IMR-90 (cell line): ENCODE results near the gene CXorf65. TPM values are rescaled to one million over a fixed set of nuclear protein-coding genes. Genes with fewer than 3 reads are reported as not detected.

Experiments used
- ATAC-seq: fragments of 200-7000 bp; cut with Tn5 transposase; 2 replicates; pipeline ENCODE4 v1.9.1; 2020; ENCODE audit warnings: low read depth, mild to moderate bottlenecking, moderate library complexity
- BruUV-seq: library from RNA; stranded (reverse); fragments of 400-500 nt; replicated peaks from 2 replicates; lab custom pipeline; 2021; lab: Mats Ljungman, UMichigan
- CTCF ChIA-PET: fragments of 300-600 bp; formaldehyde crosslinking; extraction: SDS; loops from one replicate; lab custom pipeline; 2021; ENCODE audit warnings: antibody characterized with exemption; lab: Yijun Ruan, JAX
- POLR2A ChIA-PET: fragments of 300-600 bp; sonication (Branson Sonifier 250); formaldehyde crosslinking; loops from one replicate; lab custom pipeline; 2022; ENCODE audit warnings: antibody characterized with exemption; ENCODE audit not compliant: unreplicated experiment; lab: Charles Lee
- DNase-seq: peaks from one replicate; pipeline ENCODE4 v3.0.0; 2013
- H2AFZ ChIP-seq: replicated peaks from 2 replicates; pipeline ENCODE3; 2013; ENCODE audit warnings: low read length, mild to moderate bottlenecking; ENCODE audit not compliant: poor library complexity
- H2AK5ac ChIP-seq: 2 replicates; pipeline ENCODE4 v1.6.1; 2013; ENCODE audit warnings: low read depth, low read length, inconsistent platforms
- H2AK9ac ChIP-seq: replicated peaks from 2 replicates; pipeline ENCODE3; 2013; ENCODE audit warnings: mild to moderate bottlenecking, low read depth, low read length, moderate library complexity; ENCODE audit not compliant: poor library complexity
- H2BK120ac ChIP-seq: 2 replicates; pipeline ENCODE4 v1.6.1; 2013; ENCODE audit warnings: low read depth, low read length, inconsistent platforms
- H2BK15ac ChIP-seq: 3 replicates; pipeline ENCODE4 v1.6.1; 2013; ENCODE audit warnings: low read depth, low read length, inconsistent platforms
- H2BK20ac ChIP-seq: 2 replicates; pipeline ENCODE4 v1.6.1; 2013; ENCODE audit warnings: low read depth, mild to moderate bottlenecking, inconsistent platforms, low read length, moderate library complexity
- H2BK5ac ChIP-seq: 2 replicates; pipeline ENCODE4 v1.6.1; 2013; ENCODE audit warnings: mild to moderate bottlenecking, low read depth, low read length, inconsistent platforms; ENCODE audit not compliant: poor library complexity, severe bottlenecking
- H3K14ac ChIP-seq: replicated peaks from 2 replicates; pipeline ENCODE4 v1.6.1; 2013; ENCODE audit warnings: low read depth, low read length, inconsistent platforms
- H3K18ac ChIP-seq: 2 replicates; pipeline ENCODE4 v1.6.1; 2013; ENCODE audit warnings: low read depth, low read length, control low read depth
- H3K23ac ChIP-seq: 2 replicates; pipeline ENCODE4 v1.6.1; 2013; ENCODE audit warnings: low read depth, low read length, inconsistent platforms
- H3K27ac ChIP-seq: 2 replicates; pipeline ENCODE4 v1.5.1; 2013; ENCODE audit warnings: mild to moderate bottlenecking, control low read depth, low read length; ENCODE audit not compliant: insufficient read depth
- H3K27me3 ChIP-seq: 2 replicates; pipeline ENCODE4 v1.6.1; 2013; ENCODE audit warnings: low read length; ENCODE audit not compliant: control insufficient read depth, insufficient read depth
- H3K36me3 ChIP-seq: 2 replicates; pipeline ENCODE4 v1.6.1; 2013; ENCODE audit warnings: low read length, mixed read lengths; ENCODE audit not compliant: control insufficient read depth, insufficient read depth
- H3K4ac ChIP-seq: 2 replicates; pipeline ENCODE4 v1.6.1; 2013; ENCODE audit warnings: low read depth, low read length, inconsistent platforms
- H3K4me1 ChIP-seq: 2 replicates; pipeline ENCODE4 v1.6.1; 2013; ENCODE audit warnings: low read length, mixed read lengths; ENCODE audit not compliant: control insufficient read depth, insufficient read depth
- H3K4me2 ChIP-seq: 2 replicates; pipeline ENCODE4 v1.6.1; 2013; ENCODE audit warnings: low read depth, mild to moderate bottlenecking, control low read depth, low read length, moderate library complexity
- H3K4me3 ChIP-seq: 2 replicates; pipeline ENCODE4 v1.5.1; 2013; ENCODE audit warnings: low read depth, mild to moderate bottlenecking, control low read depth, low read length, moderate library complexity; ENCODE audit not compliant: insufficient read depth
- H3K56ac ChIP-seq: 2 replicates; pipeline ENCODE4 v1.6.1; 2013; ENCODE audit warnings: low read length, inconsistent platforms; ENCODE audit not compliant: insufficient read depth; ENCODE audit errors: extremely low read depth
- H3K79me1 ChIP-seq, 2 experiments: 2 replicates each; pipeline ENCODE4 v1.6.1; 2013; ENCODE audit warnings: low read length in 2 of 2, inconsistent platforms in 1 of 2, low read depth in 1 of 2
- H3K9ac ChIP-seq: 2 replicates; pipeline ENCODE4 v1.6.1; 2013; ENCODE audit warnings: low read depth, low read length, control low read depth
- H3K9me1 ChIP-seq: 2 replicates; pipeline ENCODE4 v1.6.1; 2013; ENCODE audit warnings: low read length, inconsistent platforms; ENCODE audit not compliant: insufficient read depth
- H3K9me3 ChIP-seq: 2 replicates; pipeline ENCODE4 v1.6.1; 2013; ENCODE audit warnings: low read length; ENCODE audit not compliant: control insufficient read depth, insufficient read depth
- H4K20me1 ChIP-seq: 2 replicates; pipeline ENCODE4 v1.6.1; 2013; ENCODE audit warnings: low read length, inconsistent platforms; ENCODE audit not compliant: insufficient read depth
- H4K5ac ChIP-seq: 2 replicates; pipeline ENCODE4 v1.6.1; 2013; ENCODE audit warnings: mild to moderate bottlenecking, low read depth, low read length, control low read depth
- H4K8ac ChIP-seq, 2 experiments: 2 replicates each; pipeline ENCODE4 v1.6.1; 2013; ENCODE audit warnings: low read depth in 2 of 2, low read length in 2 of 2, control low read depth in 1 of 2, inconsistent platforms in 1 of 2
- H4K91ac ChIP-seq: 2 replicates; pipeline ENCODE4 v1.6.1; 2013; ENCODE audit warnings: low read depth, low read length, inconsistent platforms; ENCODE audit not compliant: insufficient read depth
- CEBPB ChIP-seq: IDR thresholded peaks from 2 replicates; pipeline ENCODE4 v1.6.1; 2012; ENCODE audit warnings: low read depth, low read length, improper control_type of control experiment
- MAZ ChIP-seq: IDR thresholded peaks from 2 replicates; pipeline ENCODE4 v1.6.1; 2012; ENCODE audit warnings: low read depth, mild to moderate bottlenecking, low read length, improper control_type of control experiment, moderate library complexity, borderline replicate concordance
- POLR2A ChIP-seq: IDR thresholded peaks from 2 replicates; pipeline ENCODE4 v1.6.1; 2012; ENCODE audit warnings: mild to moderate bottlenecking, low read depth, low read length
- WGBS, 2 experiments: methylation state at CpG; one replicate each; pipeline versions ENCODE4 v1.1.5 to v1.1.7; 2013; ENCODE audit warnings: missing lambda C conversion rate in 2 of 2; ENCODE audit not compliant: insufficient read length in 1 of 2; ENCODE audit errors: extremely low coverage in 2 of 2; 5-methylcytosine and 5-hydroxymethylcytosine counted together
- dilution Hi-C: fragments of 300-500 bp; cut with HindIII; formaldehyde crosslinking; loops from one replicate; pipeline ENCODE4 v1.14.3; 2018; ENCODE audit warnings: low sequenced_read_pairs; ENCODE audit not compliant: unreplicated experiment
- in situ Hi-C: fragments of 300-500 bp; cut with MboI; formaldehyde crosslinking; loops from 3 replicates; pipeline ENCODE4 v1.14.3; 2019; ENCODE audit warnings: low sequenced_read_pairs, inconsistent platforms, mixed read lengths
- intact Hi-C: fragments of 100-400 bp; cut with micrococcal nuclease; formaldehyde crosslinking; loops from 2 replicates; pipeline ENCODE4 v1.10.0; 2022
- polyA plus RNA-seq, 3 experiments: library from polyadenylated mRNA; depleted of rRNA; stranded (reverse); fragments of >200 nt; gene quantifications; 2 replicates each; pipeline ENCODE4 v1.2.3, GENCODE V29; 2012; ENCODE audit warnings: low replicate concordance in 1 of 3
- total RNA-seq: library from RNA; depleted of rRNA; stranded (reverse); fragments of >200 nt; gene quantifications from 2 replicates; pipeline ENCODE4 v1.2.3, GENCODE V29; 2012

Gene CXorf65
- total and polyA plus RNA-seq, 2 of the 4 experiments (the other 2 are of a cell fraction) = not detected

- no peak within 1 kb of the TSS; the same call in 1 of the 2 replicates for H4K5ac ChIP-seq
- BruUV-seq = no TSS peak
- peaks cover 25% of the 10 kb centered on the region for H3K36me3 ChIP-seq
- H4K91ac ChIP-seq = peak within 1 kb of the TSS; percentile 53
- ChIA-PET POLR2A (no interaction called here), CTCF (no interaction called here)
- H3K4me2 ChIP-seq = peak within 1 kb of the TSS; percentile 85
- H4K20me1 ChIP-seq = no peaks in the 10 kb centered on the region
- H2BK120ac ChIP-seq = no peak within 1 kb of the TSS
- peaks cover 5% of the 10 kb centered on the region for H3K27me3 ChIP-seq
- no peaks in the 10 kb centered on the region for H3K9me3 ChIP-seq
- H3K4ac ChIP-seq = peak within 1 kb of the TSS; percentile 72
- H3K9ac ChIP-seq = peak within 1 kb of the TSS; percentile 91
- TF ChIP-seq MAZ (peak; percentile 68; the same call in 1 of the 2 replicates), POLR2A (0 out of 2 replicates have a peak, but pooled peaks have one; percentile 15), CEBPB (no peak)
- H3K14ac ChIP-seq = peak within 1 kb of the TSS; percentile 83
- dilution Hi-C loops = no loop called here
- no peak within 1 kb of the TSS for H2BK20ac ChIP-seq
- H2AK5ac ChIP-seq = peak within 1 kb of the TSS; percentile 66
- ATAC-seq (peak; percentile 99), DNase-seq (peak; percentile 75)
- peaks cover 0 to 13% of the 10 kb centered on the region in 2 experiments; a peak in 2 of 4 replicates for H3K79me1 ChIP-seq
- H2BK15ac ChIP-seq = no peak within 1 kb of the TSS
- in situ Hi-C loops = no loop called here
- H3K56ac ChIP-seq = peak within 1 kb of the TSS; percentile 40
- H2BK5ac ChIP-seq = peak within 1 kb of the TSS; percentile 25
- peak within 1 kb of the TSS; percentile 71 for H3K4me3 ChIP-seq
- H3K9me1 ChIP-seq = peaks cover 7% of the 10 kb centered on the region
- intact Hi-C loops = no loop called here
- peak within 1 kb of the TSS; percentile 92 for H2AFZ ChIP-seq
- H3K27ac ChIP-seq = peak within 1 kb of the TSS; percentile 85
- H2AK9ac ChIP-seq = peak within 1 kb of the TSS; percentile 89
- H3K18ac ChIP-seq = peak within 1 kb of the TSS; percentile 33; the same call in 1 of the 2 replicates
- peak within 1 kb of the TSS; percentile 68 for H3K23ac ChIP-seq
- peak within 1 kb of the TSS; percentile 7 to 76; a peak in 1 of 4 replicates for H4K8ac ChIP-seq
- no peaks in the 10 kb centered on the region; the same call in 1 of the 2 replicates for H3K4me1 ChIP-seq
- 19% methylated on average over 7 of the region's 56 CpGs; no CpG with 5 or more reads in 1 of the 2 experiments for WGBS, 2 experiments
Observed at GRCh38 chrX:71118032-71118984, 11.8 kb upstream of the CXorf65 start, which contains the start of gene MED12. TSS of gene MED12 (plus strand) at chrX:71118596. CDS start at chrX:71118755, 159 bp downstream.
